Measurements from ENCODE around the gene PLEKHM2.

PLEKHM2 gene

GRCh38 chr1:15678578-15678977 lies 5.5 kb upstream of the PLEKHM2 start:
- no peak for TF ChIP-seq CTCF (IDR thresholded peaks at IDR 0.05)

DNA sequence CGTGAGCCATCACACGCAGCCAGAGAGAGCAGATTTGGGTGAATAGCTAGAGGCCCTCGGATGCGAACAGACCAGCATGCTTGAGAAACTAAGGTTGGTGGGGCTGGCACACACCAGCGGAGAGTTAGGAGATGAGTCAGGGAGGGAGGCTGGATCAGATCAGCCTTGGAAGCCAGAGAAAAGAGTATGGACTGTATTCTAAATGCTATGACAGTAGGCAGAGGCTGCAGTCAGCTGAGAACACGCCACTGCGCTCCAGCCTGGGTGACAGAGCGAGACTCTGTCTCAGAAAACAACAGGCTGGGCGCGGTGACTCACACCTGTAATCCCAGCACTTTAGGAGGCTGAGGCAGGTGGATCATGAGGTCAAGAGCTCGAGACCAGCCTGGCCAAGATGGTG lies 4.0 kb upstream of the PLEKHM2 start:
- TF ChIP-seq CTCF (IDR thresholded peaks at IDR 0.05), result no peak

GRCh38 chr1:15680561-15681348 lies 3.4 kb upstream of the PLEKHM2 start:
- no peak for TF ChIP-seq CTCF (IDR thresholded peaks at IDR 0.05)

GRCh38 chr1:15681349-15682292 lies 2.5 kb upstream of the PLEKHM2 start:
- TF ChIP-seq CTCF (IDR thresholded peaks at IDR 0.05), result no peak

DNA sequence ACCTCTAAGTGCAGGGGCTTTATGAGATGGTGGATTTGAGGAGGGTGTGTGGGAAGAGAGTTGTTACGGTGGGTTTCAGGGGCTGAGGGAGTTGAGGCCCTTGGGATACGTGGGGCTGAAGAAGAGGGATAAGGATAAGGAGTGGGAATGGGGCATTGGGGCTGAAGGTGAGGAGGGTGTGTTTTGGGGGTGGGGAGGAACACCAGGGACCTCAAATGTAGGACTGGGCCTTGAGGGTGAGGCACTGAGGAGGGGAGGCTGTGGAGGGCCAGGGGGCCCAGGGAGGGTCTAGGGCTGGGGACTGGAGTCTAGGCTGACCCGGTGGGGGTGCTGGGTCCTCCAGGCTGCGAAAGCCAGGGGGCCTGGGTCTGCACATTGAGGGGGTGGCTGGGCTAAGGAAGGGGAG lies 1.2 kb upstream of the PLEKHM2 start:
- TF ChIP-seq CTCF (IDR thresholded peaks at IDR 0.05), result no peak

- TF ChIP-seq CTCF (IDR thresholded peaks at IDR 0.05), result no peak
These were observed 628 bp upstream of the PLEKHM2 start for GRCh38 chr1:15683345-15684039.

Data from LNCAP (cell line).